Stimulated activated CD4-positive, alpha-beta T cell treated with anti-CD3 and anti-CD28 coated beads, Interleukin-1b, Interleukin-23, amount 100 ng/mL, for 1 hour (primary cell): Measurements from ENCODE around the gene STARD13.
"Not testable (repeated sequence)": the region's sequence is repeated elsewhere in the genome, so short reads cannot be mapped to it uniquely, and the experiment has no call there.

Experiments
- DNase-seq, 2 donors: peaks; one replicate each; pipeline ENCODE4 v3.0.0-alpha.2; 2020; ENCODE audit warnings: low read depth in 2 of 2

Gene STARD13

GRCh38 chr13:33178209-33178840 is 107.2 kb downstream of the STARD13 start:
- DNase-seq, result no peak

DNA sequence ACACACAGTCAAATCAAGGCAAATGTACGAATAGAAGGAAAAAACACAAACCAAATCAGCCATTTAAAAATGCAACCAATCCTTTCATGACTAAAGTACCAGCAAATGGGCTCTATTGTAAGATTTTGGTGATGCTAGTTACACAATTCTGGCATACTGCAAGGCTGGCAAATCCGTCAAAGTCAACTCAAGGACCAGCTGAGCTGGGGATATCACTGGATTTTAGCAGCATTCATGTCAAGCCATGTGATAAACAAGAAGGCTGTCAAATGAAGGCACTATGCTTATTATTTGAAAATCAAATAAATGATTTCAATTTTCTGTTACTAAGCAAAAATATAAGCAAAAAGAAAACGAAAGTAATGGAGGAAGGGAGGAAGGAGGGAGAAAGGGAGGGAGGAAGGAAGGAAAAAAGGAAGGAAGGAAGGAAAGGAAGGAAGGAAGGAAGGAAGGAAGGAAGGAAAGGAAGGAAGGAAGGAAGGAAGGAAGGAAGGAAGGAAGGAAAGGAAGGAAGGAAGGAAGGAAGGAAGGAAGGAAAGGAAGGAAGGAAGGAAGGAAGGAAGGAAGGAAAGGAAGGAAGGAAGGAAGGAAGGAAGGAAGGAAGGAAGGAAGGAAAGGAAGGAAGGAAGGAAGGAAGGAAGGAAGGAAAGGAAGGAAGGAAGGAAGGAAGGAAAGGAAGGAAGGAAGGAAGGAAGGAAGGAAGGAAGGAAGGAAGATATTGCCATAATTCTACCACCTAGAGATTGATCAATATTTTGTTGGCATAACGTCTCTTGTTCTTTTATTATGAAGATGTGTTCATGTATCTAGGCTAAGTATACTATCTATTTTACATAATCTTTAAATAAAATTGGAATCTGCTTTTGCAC is 108.0 kb downstream of the STARD13 start:
- not testable (repeated sequence) for DNase-seq

DNA sequence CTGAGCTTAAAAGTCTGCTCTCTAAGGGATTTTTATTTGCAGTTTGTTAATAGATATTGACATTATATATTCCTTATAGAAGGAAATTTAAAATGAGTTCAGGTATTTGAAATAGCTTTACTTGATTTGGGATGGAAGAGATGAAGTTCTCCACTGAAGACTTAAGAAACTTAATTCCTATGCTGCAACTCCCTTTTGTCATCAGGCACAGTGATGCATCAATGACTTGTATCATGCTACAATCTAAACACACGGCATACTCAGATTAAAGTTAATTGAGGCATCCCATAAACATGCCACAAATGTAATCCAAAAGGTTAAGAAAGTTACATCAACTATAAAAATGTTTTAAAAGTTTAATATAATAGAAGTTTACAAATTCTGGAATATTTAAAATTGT is 109.0 kb downstream of the STARD13 start:
- DNase-seq, result no peak

GRCh38 chr13:33175991-33176390 is 109.6 kb downstream of the STARD13 start:
- no peak for DNase-seq

- no peak for DNase-seq
Observed at GRCh38 chr13:33174931-33175330, 110.6 kb downstream of the STARD13 start.

- no peak for DNase-seq
Observed at GRCh38 chr13:33174491-33174890, 111.1 kb downstream of the STARD13 start.

DNA sequence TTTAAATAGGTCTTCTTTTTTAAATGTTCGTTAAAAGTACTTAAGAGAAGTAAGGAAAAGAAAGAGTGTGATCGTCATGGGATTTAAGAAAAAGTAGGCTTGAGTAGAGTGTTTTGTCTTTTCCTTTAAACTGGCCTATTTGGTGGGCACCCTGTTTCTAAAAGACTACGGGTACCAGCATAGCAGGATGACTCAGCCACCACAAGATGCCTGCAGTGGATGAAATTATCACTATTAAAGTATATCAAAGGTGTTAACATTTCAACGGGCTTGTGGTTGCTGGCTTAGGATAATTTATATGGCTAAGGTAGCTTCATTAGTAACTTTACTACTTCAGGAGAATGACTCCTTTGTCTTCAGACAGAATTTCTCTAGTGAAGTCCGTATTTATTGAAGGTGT is 112.6 kb downstream of the STARD13 start:
- no peak for DNase-seq

DNA sequence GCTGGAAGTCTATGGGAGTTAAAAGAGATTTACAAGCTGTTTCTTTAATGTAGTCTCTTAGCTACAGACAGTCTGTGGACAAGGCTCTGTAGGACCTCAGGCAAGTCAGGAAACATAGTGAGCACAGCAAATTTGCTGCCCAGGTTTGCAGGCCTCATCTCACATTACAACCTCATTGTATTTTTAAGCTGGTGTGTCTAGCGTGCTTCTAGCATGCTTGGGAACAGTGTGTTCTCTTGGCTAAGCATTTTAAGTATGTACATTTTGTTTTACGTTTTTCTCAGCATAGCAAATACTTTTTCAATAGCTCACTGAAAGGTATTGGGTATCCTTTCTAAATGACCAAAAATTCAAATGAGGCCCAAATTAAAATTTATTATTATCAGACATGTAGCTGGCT is 113.2 kb downstream of the STARD13 start:
- no peak for DNase-seq

- no peak for DNase-seq
Observed at GRCh38 chr13:33169273-33169980, 116.1 kb downstream of the STARD13 start.

DNA sequence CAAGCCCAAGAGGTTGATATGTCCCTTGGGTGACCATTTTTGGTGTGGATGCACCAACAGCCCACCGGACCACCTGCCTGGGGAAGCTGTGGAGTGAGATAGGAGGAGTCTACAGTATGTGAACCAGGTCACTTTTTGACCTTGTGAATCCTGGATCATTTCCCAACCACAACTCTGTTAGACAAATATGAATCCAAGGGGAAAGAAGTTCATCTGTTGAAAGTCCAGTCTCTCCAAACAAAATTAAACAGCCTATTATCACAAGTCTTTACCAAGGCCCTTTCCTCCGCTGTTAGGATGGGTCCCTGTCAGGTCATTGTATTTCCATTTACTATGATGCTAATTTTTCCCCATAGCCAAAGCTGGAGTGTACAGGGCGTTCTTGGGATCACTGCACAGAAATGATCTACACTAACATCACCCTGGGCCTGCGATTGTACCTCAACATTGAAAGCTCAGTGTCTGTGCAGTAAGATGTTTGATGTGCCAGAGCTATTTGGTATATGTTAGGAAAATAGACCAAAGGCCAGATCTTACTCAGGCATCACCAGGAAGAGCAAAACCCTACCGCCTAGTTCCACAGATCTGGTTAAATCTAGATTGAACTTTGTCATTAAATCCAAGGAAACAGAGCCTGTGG is 117.1 kb downstream of the STARD13 start:
- DNase-seq, result no peak

DNA sequence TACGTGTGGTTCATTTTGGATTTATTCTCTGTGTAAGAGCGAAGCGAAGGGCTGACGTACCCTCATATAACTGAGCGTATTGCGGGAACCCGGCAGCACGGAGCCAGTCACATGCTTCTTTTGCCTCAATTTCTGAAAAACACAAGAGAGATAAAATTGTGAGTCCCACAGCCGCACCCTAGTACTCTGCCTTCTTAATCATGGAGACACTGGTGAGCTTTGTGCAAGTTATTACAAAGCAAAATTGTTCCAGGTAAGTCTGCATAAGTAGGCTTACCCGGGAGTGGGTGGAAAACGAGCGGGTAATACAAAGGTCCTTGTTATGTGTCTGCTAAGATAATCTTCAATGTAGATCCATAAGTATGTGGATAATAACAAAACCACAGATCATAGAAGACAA is 118.1 kb downstream of the STARD13 start:
- DNase-seq, result no peak

DNA sequence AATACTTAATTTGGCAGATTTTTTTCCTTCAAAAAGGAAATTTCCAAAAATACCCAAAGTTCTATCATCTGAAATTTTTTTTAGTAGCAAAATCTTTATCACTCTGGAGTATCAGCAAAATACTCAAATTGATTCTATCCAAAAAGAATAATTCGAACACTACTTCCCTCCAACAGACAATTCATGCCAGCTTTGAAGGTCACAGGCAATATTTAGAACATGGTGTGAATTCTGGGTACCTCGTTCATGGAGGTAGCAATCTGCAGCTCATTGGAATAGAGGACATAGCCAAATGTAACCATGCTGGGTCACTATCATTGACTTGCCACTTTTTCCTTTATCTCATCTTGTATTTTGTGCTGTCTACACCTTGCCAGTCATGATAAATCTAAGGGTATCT is 119.8 kb downstream of the STARD13 start:
- DNase-seq, result no peak

DNA sequence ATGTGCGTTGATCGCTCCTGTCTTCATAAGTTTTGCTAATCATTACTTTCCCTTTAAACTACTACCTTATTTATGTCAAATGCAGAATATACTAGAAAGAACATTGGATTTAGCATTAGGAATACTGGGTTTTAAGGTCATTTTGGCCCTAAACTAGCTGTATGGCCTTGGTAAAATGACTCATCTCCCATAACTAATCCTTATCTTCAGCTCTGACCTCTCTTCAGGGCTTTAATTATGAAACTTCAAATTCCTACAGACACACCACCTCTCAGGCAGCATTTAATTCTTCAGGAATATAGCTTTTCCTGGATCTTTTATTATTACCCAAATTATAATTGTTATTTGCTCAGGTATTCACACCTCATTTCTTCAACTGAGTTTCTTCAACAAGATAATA is 121.2 kb downstream of the STARD13 start:
- DNase-seq, result no peak

- DNase-seq, result not testable (repeated sequence)
Observed at GRCh38 chr13:33162725-33163124, 122.8 kb downstream of the STARD13 start.

DNA sequence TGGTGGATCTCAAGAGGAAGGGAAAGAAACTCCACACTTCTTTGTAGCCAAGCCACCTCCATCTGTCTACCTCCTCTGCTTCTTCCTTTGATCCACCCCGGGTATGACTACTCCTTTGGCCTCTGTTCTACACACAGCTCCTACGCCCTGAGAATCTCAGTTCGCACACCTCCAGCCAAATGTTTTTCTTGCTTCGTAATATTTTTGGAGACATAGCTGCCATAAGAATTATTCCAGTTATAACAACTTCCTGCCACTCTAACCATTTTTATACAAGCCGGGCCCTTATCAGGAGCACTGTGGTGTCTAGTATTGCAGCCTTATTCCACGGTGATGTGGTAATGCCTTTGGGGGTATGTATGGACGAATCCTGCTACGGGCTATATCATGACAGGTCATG is 126.7 kb downstream of the STARD13 start:
- no peak for DNase-seq

DNA sequence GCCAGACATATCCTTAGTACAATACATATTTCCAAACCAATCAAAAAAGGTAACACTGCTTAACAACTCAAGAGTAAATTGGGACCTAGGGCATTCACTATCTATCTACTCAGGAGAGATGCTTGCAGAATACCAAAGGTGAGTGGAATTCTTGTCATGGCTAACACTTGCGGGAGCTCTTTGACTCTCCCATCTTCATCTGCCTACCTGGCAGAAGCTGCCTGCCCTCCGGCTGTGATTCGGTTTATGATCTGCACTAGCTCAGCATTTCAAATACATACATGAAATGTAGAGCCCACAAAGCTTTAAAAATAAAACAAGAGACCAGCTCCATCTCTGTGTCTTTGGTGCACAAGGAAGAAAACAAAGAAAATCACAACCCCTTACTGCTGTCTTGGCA is 127.3 kb downstream of the STARD13 start:
- no peak for DNase-seq

DNA sequence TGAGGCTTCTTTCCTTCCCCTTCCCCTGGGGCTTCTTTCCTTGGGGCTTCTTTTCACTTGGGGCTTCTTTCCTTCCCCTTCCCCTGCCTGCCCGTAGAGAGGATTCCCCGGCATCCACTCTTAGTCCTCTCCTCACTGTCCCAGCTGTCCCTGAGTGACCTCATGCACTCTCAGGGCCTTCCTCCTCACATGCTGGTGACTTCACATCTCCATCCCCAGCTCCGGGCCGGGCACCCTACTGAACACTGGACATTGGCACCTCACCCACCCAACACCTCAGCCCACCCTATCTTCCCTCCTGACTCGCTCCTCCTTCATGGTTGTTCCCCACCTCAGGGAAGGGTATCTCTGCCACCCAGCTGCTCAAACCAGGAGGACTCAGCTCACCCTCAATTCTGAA is 130.6 kb downstream of the STARD13 start:
- no peak for DNase-seq

GRCh38 chr13:33153421-33154404 is 131.8 kb downstream of the STARD13 start:
- no peak for DNase-seq

GRCh38 chr13:33152389-33152788 is 133.2 kb downstream of the STARD13 start:
- DNase-seq, result no peak

- DNase-seq, result no peak
Observed at GRCh38 chr13:33150662-33151061, 134.9 kb downstream of the STARD13 start.

DNA sequence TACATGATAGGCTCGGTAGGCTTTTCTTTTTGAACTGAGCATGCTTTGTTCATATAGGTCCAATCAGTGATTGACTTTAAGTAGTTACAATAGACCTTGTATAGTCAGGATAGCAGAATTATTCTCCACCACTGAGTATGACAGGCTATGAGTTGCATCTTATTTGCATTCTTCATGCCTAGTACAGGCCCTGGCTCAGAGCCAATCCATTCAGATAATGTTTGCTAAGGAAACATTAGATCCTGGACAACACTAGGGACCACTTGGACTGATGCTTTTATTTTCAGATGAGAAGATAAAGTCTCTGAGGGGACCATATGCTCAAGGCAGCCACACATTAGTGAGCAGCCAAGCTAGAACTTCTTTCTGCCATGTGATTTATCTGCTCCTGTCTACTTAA is 135.4 kb downstream of the STARD13 start:
- no peak for DNase-seq
